Gastrocnemius medialis (tissue), 4 donors: ENCODE measurements around the gene RABL6. TPM values are rescaled to one million over a fixed set of nuclear protein-coding genes. Genes with fewer than 3 reads are reported as not detected.
A peak's percentile ranks its signal among the peaks of the same experiment; 100 is the strongest.
"Not testable (repeated sequence)": the region's sequence is repeated elsewhere in the genome, so short reads cannot be mapped to it uniquely, and the experiment has no call there.

ENCODE experiments used
- ATAC-seq, 2 donors: fragments of 150-250 bp; one replicate each; pipeline ENCODE4 v1.9.1; 2016
- DNase-seq, 2 donors: peaks; one replicate each; pipeline ENCODE4 v3.0.0-alpha.2; 2019
- H3K27ac ChIP-seq, 4 donors: fragments of 200-600 bp; sonication (generic); 1 replicate in 1 of 4; 2 replicates in 3 of 4; pipeline ENCODE4 v1.5.1; 2016 to 2018; ENCODE audit warnings: mild to moderate bottlenecking in 2 of 4, moderate library complexity in 1 of 4
- H3K27me3 ChIP-seq, 3 donors: fragments of 200-600 bp; sonication (generic) in 2 of 3; 1 replicate in 1 of 3; 2 replicates in 2 of 3; pipeline versions ENCODE4 v1.5.1 to v1.6.0; 2016 to 2019; ENCODE audit warnings: mild to moderate bottlenecking in 1 of 3, moderate library complexity in 1 of 3
- H3K36me3 ChIP-seq, 2 donors: fragments of 200-600 bp; sonication (generic) in 1 of 2; one replicate each; pipeline ENCODE4 v1.5.1; 2017 to 2018
- H3K4me1 ChIP-seq, 2 donors: fragments of 200-600 bp; sonication (generic) in 1 of 2; one replicate each; pipeline ENCODE4 v1.5.1; 2016 to 2017; ENCODE audit warnings: mild to moderate bottlenecking in 2 of 2
- H3K4me3 ChIP-seq, 4 donors: fragments of 200-600 bp; sonication (generic) in 3 of 4; 1 replicate in 1 of 4; 2 replicates in 3 of 4; pipeline ENCODE4 v1.5.1; 2016 to 2019; ENCODE audit warnings: mild to moderate bottlenecking in 2 of 4
- H3K9me3 ChIP-seq, 3 donors: fragments of 200-600 bp; sonication (generic) in 2 of 3; 1 replicate in 1 of 3; 2 replicates in 2 of 3; pipeline ENCODE4 v1.5.1; 2016 to 2019
- CTCF ChIP-seq, 5 experiments: fragments of 450-650 bp in 3 of 5; fragments of 200-600 bp in 2 of 5; sonication (generic) in 2 of 5; IDR thresholded peaks in 4 of 5; conservative IDR thresholded peaks in 1 of 5; 1 replicate in 4 of 5; 2 replicates in 1 of 5; pipeline ENCODE4 v1.5.1; 2016 to 2019; ENCODE audit warnings: antibody characterized with exemption in 5 of 5, mild to moderate bottlenecking in 3 of 5, moderate library complexity in 3 of 5
- POLR2A ChIP-seq, 2 donors: fragments of 450-650 bp; IDR thresholded peaks; one replicate each; pipeline ENCODE4 v1.6.1; 2017; ENCODE audit warnings: antibody characterized with exemption in 2 of 2, mild to moderate bottlenecking in 2 of 2, moderate library complexity in 2 of 2
- in situ Hi-C, 4 donors: fragments of 200-750 bp; cut with MboI; loops; one replicate each; pipeline versions ENCODE4 v1.15.0 to v1.8.0; 2017; ENCODE audit warnings: low sequenced_read_pairs in 4 of 4
- intact Hi-C: fragments of 100-400 bp; cut with DNase I; formaldehyde crosslinking; loops from one replicate; pipeline ENCODE4 v1.15.1; 2023; ENCODE audit warnings: low total_unique reads
- total RNA-seq, 4 donors: library from RNA; depleted of rRNA; stranded (reverse); fragments of >200 nt; gene quantifications; one replicate each; pipeline versions ENCODE4 v1.1.0 to v1.2.3, GENCODE V29; 2016

RABL6 gene
- total RNA-seq, 4 donors from 2014 or later, result 84.9 to 121 (median 105) TPM

GRCh38 chr9:136839229-136840139 lies 31.7 kb downstream of the RABL6 start:
- intact Hi-C loops, result no loop called here
- Histone ChIP-seq H3K4me3 (no peak overlapping the region), H3K9me3 (no peaks in the 10 kb centered on the region), H3K27ac (no peak overlapping the region), H3K4me1 (peaks cover 17 to 40% of the 10 kb centered on the region in 2 donors), H3K36me3 (peaks cover 0 to 26% of the 10 kb centered on the region in 2 donors), H3K27me3 (peaks cover 0 to 10% (median 6%) of the 10 kb centered on the region in 3 donors)
- in situ Hi-C loops, result no loop called here
- ATAC-seq, result no peak
- no peak for DNase-seq
- no peak for TF ChIP-seq POLR2A (IDR thresholded peaks at IDR 0.05)
- TF ChIP-seq CTCF (IDR thresholded peaks at IDR 0.05 in 4 of 5, conservative IDR thresholded peaks at IDR 0.05 in 1 of 5), result no peak

DNA sequence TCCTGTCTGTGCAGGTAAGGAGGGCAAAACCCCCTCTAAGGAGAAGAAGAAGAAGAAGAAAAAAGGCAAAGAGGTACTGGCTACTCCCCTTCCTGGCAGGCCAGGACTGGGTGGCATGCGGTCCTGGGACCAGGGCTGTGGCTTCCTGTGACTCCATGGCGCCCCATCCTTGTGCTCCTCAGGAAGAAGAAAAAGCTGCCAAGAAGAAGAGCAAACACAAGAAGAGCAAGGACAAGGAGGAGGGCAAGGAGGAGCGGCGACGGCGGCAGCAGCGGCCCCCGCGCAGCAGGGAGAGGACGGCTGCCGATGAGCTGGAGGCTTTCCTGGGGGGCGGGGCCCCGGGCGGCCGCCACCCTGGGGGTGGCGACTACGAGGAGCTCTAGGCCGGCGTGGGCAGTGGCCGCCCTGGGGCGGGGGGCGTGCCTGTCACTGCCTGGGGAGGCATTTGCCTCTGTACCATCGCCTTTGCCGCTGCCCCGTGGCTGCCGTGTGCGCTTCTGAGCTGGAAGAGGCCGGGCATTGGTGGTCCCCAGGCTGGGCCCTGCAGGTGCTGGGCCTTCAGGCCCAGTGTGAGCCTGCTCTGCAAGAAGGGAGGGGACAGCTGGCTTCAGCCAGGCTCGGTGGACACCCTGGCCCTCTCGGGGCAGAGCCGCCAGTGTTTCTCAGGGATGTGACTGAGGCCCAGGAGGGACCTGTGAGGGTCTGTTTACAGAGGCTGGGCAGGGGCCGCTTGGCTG lies 32.6 kb downstream of the RABL6 start:
- in situ Hi-C loops, result no loop called here

GRCh38 chr9:136840877-136841645 lies 33.3 kb downstream of the RABL6 start:
- ATAC-seq (peak; percentile 15 to 54), DNase-seq (peak; percentile 40 to 88)
- intact Hi-C loops, result no loop called here
- TF ChIP-seq POLR2A (IDR thresholded peaks at IDR 0.05), result no peak
- Histone ChIP-seq H3K27ac (peak overlapping the region; percentile 19 to 73 (median 46)), H3K36me3 (peaks cover 0 to 20% of the 10 kb centered on the region in 2 donors), H3K4me3 (no peak overlapping the region), H3K27me3 (peaks cover 5 to 14% (median 12%) of the 10 kb centered on the region in 3 donors), H3K4me1 (peaks cover 17 to 40% of the 10 kb centered on the region in 2 donors), H3K9me3 (no peaks in the 10 kb centered on the region)
- in situ Hi-C loops, result no loop called here

More for the DNA sequence above, 32.6 kb downstream of the RABL6 start:
- peaks cover 0 to 12% (median 6%) of the 10 kb centered on the region in 3 donors for H3K27me3 ChIP-seq
- peaks cover 0 to 26% of the 10 kb centered on the region in 2 donors for H3K36me3 ChIP-seq
- no peak overlapping the region for H3K4me3 ChIP-seq
- no peak for DNase-seq
- H3K9me3 ChIP-seq, result no peaks in the 10 kb centered on the region
- TF ChIP-seq CTCF (IDR thresholded peaks at IDR 0.05 in 4 of 5, conservative IDR thresholded peaks at IDR 0.05 in 1 of 5) (no peak), POLR2A (IDR thresholded peaks at IDR 0.05) (no peak)
- intact Hi-C loops, result no loop called here
- H3K27ac ChIP-seq, result peak overlapping the region; percentile 19 to 73 (median 46)
- ATAC-seq, result no peak
- peaks cover 17 to 40% of the 10 kb centered on the region in 2 donors for H3K4me1 ChIP-seq

DNA sequence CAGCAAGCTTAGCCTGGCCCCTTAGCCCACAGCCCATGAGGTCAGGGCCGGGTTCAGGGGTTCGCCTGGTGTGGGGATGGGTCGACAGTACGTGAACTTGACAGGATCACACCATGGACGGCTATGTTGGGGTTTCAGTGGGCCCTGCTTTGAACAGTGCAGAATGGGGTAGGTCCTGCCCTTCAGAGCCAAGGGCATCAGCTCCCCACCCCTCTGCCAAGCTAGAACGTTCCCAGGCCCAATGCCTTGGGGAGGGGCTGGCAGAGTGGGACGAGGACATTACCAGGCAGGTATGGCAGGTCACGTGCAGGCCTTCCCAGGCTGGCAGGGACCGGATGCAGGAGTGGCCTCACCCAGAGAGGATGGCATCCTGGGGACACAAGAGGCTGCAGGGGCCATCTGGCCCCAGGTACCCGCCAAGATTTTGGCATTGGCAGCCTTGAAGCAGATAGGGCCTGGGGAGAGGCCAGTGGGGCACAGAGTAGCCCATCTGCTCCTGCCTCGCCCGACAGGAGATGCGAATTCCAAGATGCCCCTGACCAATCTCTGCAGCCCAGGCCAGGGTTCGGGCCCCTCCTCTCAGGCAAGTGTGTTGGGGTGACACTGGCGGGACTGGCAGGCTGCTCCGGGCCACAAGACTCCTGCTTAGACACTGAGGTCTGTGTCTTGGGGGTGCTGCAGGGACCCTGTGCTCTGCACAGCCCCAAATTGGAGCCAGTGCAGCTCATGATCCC lies 34.1 kb downstream of the RABL6 start:
- Histone ChIP-seq H3K36me3 (peaks cover 0 to 20% of the 10 kb centered on the region in 2 donors), H3K27ac (peak overlapping the region; percentile 19 to 73 (median 36)), H3K27me3 (peaks cover 11 to 16% (median 14%) of the 10 kb centered on the region in 3 donors), H3K4me3 (peak overlapping the region in 3 of 4 donors; percentile 51 to 56 (median 55)), H3K4me1 (peaks cover 17 to 40% of the 10 kb centered on the region in 2 donors)
- in situ Hi-C loops, H3K9me3 ChIP-seq, intact Hi-C loops, ATAC-seq, DNase-seq: not testable (repeated sequence)
